ENCODE results near the gene PTGES3.

Gene PTGES3

GRCh38 chr12:56724972-56725722 is 37.1 kb upstream of the PTGES3 start, which contains the start of gene NACA:
Gene NACA, minus strand, starts transcription at chr12:56725299. Its CDS starts 778 bp downstream, at chr12:56724521.
- Histone ChIP-seq H3K9me3 (ENCODE audit: insufficient read depth, low read length) (no peaks in the 10 kb centered on the region), H3K4me1 (ENCODE audit: low read length) (peaks cover 41% of the 10 kb centered on the region), H3K9ac (ENCODE audit: low read length) (peak within 1 kb of the TSS; percentile 100), H4K20me1 (ENCODE audit: insufficient read depth, low read length) (peaks cover 42% of the 10 kb centered on the region), H3K27ac (ENCODE audit: low read length) (peak within 1 kb of the TSS; percentile 85), H3K27me3 (ENCODE audit: low read depth, low read length) (no peaks in the 10 kb centered on the region), H3K36me3 (replicated peaks; ENCODE audit: low read depth, low read length) (peaks cover 49% of the 10 kb centered on the region), H3K4me3 (ENCODE audit: low read length) (peak within 1 kb of the TSS; percentile 99), H3K4me2 (ENCODE audit: low read length) (peak within 1 kb of the TSS; percentile 91), H2AFZ (ENCODE audit: low read depth, low read length) (peak within 1 kb of the TSS; percentile 40), H3K79me2 (ENCODE audit: low read length) (peaks cover 54% of the 10 kb centered on the region)
- TF ChIP-seq CTCF (IDR thresholded peaks at IDR 0.05; ENCODE audit: low read depth, low read length) (no peak), EZH2phosphoT487 (IDR thresholded peaks at IDR 0.05; ENCODE audit: low read depth) (no peak)

- no peaks in the 10 kb centered on the region for H3K9me3 ChIP-seq (ENCODE audit: insufficient read depth, low read length)
- peaks cover 48% of the 10 kb centered on the region for H4K20me1 ChIP-seq (ENCODE audit: insufficient read depth, low read length)
- H3K4me1 ChIP-seq (ENCODE audit: low read length) = peaks cover 47% of the 10 kb centered on the region
- H3K4me2 ChIP-seq (ENCODE audit: low read length) = peak overlapping the region; percentile 91
- H3K79me2 ChIP-seq (ENCODE audit: low read length) = peaks cover 59% of the 10 kb centered on the region
- H3K27me3 ChIP-seq (ENCODE audit: low read depth, low read length) = no peaks in the 10 kb centered on the region
- H3K27ac ChIP-seq (ENCODE audit: low read length) = peak overlapping the region; percentile 85
- no peak for TF ChIP-seq CTCF (IDR thresholded peaks at IDR 0.05; ENCODE audit: low read depth, low read length)
- no peak for TF ChIP-seq EZH2phosphoT487 (IDR thresholded peaks at IDR 0.05; ENCODE audit: low read depth)
- peak overlapping the region; percentile 100 for H3K9ac ChIP-seq (ENCODE audit: low read length)
- H2AFZ ChIP-seq (ENCODE audit: low read depth, low read length) = no peak overlapping the region
- H3K36me3 ChIP-seq (replicated peaks; ENCODE audit: low read depth, low read length) = peaks cover 54% of the 10 kb centered on the region
- peak overlapping the region; percentile 99 for H3K4me3 ChIP-seq (ENCODE audit: low read length)
Observed at GRCh38 chr12:56724701-56724971, 36.6 kb upstream of the PTGES3 start.

- Histone ChIP-seq H3K27me3 (ENCODE audit: low read depth, low read length) (no peaks in the 10 kb centered on the region), H3K4me1 (ENCODE audit: low read length) (peaks cover 52% of the 10 kb centered on the region), H4K20me1 (ENCODE audit: insufficient read depth, low read length) (peaks cover 53% of the 10 kb centered on the region), H3K27ac (ENCODE audit: low read length) (peak overlapping the region; percentile 85), H3K36me3 (replicated peaks; ENCODE audit: low read depth, low read length) (peaks cover 59% of the 10 kb centered on the region), H3K9me3 (ENCODE audit: insufficient read depth, low read length) (no peaks in the 10 kb centered on the region), H3K79me2 (ENCODE audit: low read length) (peaks cover 65% of the 10 kb centered on the region), H3K9ac (ENCODE audit: low read length) (peak overlapping the region; percentile 100), H3K4me3 (ENCODE audit: low read length) (peak overlapping the region; percentile 99), H2AFZ (ENCODE audit: low read depth, low read length) (no peak overlapping the region), H3K4me2 (ENCODE audit: low read length) (peak overlapping the region; percentile 91)
- no peak for TF ChIP-seq CTCF (IDR thresholded peaks at IDR 0.05; ENCODE audit: low read depth, low read length)
- TF ChIP-seq EZH2phosphoT487 (IDR thresholded peaks at IDR 0.05; ENCODE audit: low read depth) = no peak
Observed at GRCh38 chr12:56723889-56724700, 36.0 kb upstream of the PTGES3 start.

- Histone ChIP-seq H3K9me3 (ENCODE audit: insufficient read depth, low read length) (no peaks in the 10 kb centered on the region), H3K27ac (ENCODE audit: low read length) (peak overlapping the region; percentile 85; the same call in 1 of the 2 replicates), H3K4me2 (ENCODE audit: low read length) (peak overlapping the region; percentile 91), H2AFZ (ENCODE audit: low read depth, low read length) (no peak overlapping the region), H3K79me2 (ENCODE audit: low read length) (peaks cover 72% of the 10 kb centered on the region), H3K27me3 (ENCODE audit: low read depth, low read length) (no peaks in the 10 kb centered on the region), H4K20me1 (ENCODE audit: insufficient read depth, low read length) (peaks cover 60% of the 10 kb centered on the region), H3K36me3 (replicated peaks; ENCODE audit: low read depth, low read length) (peaks cover 61% of the 10 kb centered on the region), H3K4me1 (ENCODE audit: low read length) (peaks cover 57% of the 10 kb centered on the region), H3K4me3 (ENCODE audit: low read length) (peak overlapping the region; percentile 99), H3K9ac (ENCODE audit: low read length) (peak overlapping the region; percentile 100)
- no peak for TF ChIP-seq EZH2phosphoT487 (IDR thresholded peaks at IDR 0.05; ENCODE audit: low read depth)
Observed at GRCh38 chr12:56723352-56723751, 35.3 kb upstream of the PTGES3 start.
